Hepatocyte (in vitro differentiated cells): Measurements from ENCODE around the gene PRKACB. TPM values are rescaled to one million over a fixed set of nuclear protein-coding genes. Genes with fewer than 3 reads are reported as not detected.

ENCODE experiments used
- DNase-seq: peaks from one replicate; pipeline ENCODE4 v3.0.0-alpha.2; 2016; ENCODE audit warnings: low spot score
- H2AFZ ChIP-seq: fragments of 200-600 bp; sonication (generic); 2 replicates; pipeline ENCODE4 v1.6.0; 2016; ENCODE audit warnings: antibody characterized with exemption, mild to moderate bottlenecking
- H3K27ac ChIP-seq: fragments of 200-600 bp; sonication (generic); 2 replicates; pipeline ENCODE4 v1.5.1; 2016; ENCODE audit warnings: mild to moderate bottlenecking
- H3K27me3 ChIP-seq: fragments of 200-600 bp; sonication (generic); 2 replicates; pipeline ENCODE4 v1.6.1; 2016
- H3K36me3 ChIP-seq: fragments of 200-600 bp; sonication (generic); replicated peaks from 2 replicates; pipeline ENCODE4 v1.5.1; 2016; ENCODE audit warnings: low read depth; ENCODE audit not compliant: insufficient read depth
- H3K4me1 ChIP-seq: fragments of 200-600 bp; sonication (generic); 2 replicates; pipeline ENCODE4 v1.5.1; 2016; ENCODE audit warnings: mild to moderate bottlenecking, moderate library complexity; ENCODE audit not compliant: insufficient read depth
- H3K4me2 ChIP-seq: fragments of 200-600 bp; sonication (generic); 2 replicates; pipeline ENCODE4 v1.6.0; 2016
- H3K4me3 ChIP-seq: fragments of 200-600 bp; sonication (generic); 2 replicates; pipeline ENCODE4 v1.5.1; 2016; ENCODE audit warnings: mild to moderate bottlenecking
- H3K79me2 ChIP-seq: fragments of 200-600 bp; sonication (generic); 2 replicates; pipeline ENCODE4 v1.6.0; 2017; ENCODE audit warnings: mild to moderate bottlenecking
- H3K9me2 ChIP-seq: fragments of 200-600 bp; sonication (generic); replicated peaks from 2 replicates; pipeline ENCODE4 v1.6.0; 2017; ENCODE audit warnings: mild to moderate bottlenecking; ENCODE audit not compliant: insufficient read depth
- H3K9me3 ChIP-seq: fragments of 200-600 bp; sonication (generic); 2 replicates; pipeline ENCODE4 v1.5.1; 2016; ENCODE audit warnings: low read depth, mild to moderate bottlenecking
- H4K20me1 ChIP-seq: fragments of 200-600 bp; sonication (generic); 2 replicates; pipeline ENCODE4 v1.6.0; 2016; ENCODE audit warnings: mild to moderate bottlenecking; ENCODE audit not compliant: insufficient read depth, poor library complexity, severe bottlenecking
- CTCF ChIP-seq: fragments of 200-600 bp; sonication (generic); IDR thresholded peaks from 2 replicates; pipeline ENCODE4 v1.5.1; 2016; ENCODE audit warnings: antibody characterized with exemption, mild to moderate bottlenecking; ENCODE audit not compliant: poor library complexity
- EZH2 ChIP-seq: fragments of 200-600 bp; sonication (generic); IDR thresholded peaks from 2 replicates; pipeline ENCODE4 v1.6.1; 2016; ENCODE audit warnings: antibody characterized with exemption, mild to moderate bottlenecking, borderline replicate concordance
- EZH2phosphoT487 ChIP-seq: fragments of 200-600 bp; sonication (generic); IDR thresholded peaks from one replicate; pipeline ENCODE4 v1.6.1; 2018; ENCODE audit warnings: antibody characterized with exemption, mild to moderate bottlenecking, low read depth, moderate library complexity; ENCODE audit not compliant: unreplicated experiment, severe bottlenecking
- WGBS: methylation state at CpG from one replicate; pipeline ENCODE4 v1.1.6; 2016; ENCODE audit warnings: low lambda C conversion rate; ENCODE audit errors: missing lambda C conversion rate; 5-methylcytosine and 5-hydroxymethylcytosine counted together
- polyA plus RNA-seq: library from polyadenylated mRNA; unstranded; fragments of >200 nt; fragmentation: Nextera tagmentation; extraction: Ambion mirVana; gene quantifications from 2 replicates; pipeline ENCODE4 v1.2.1, GENCODE V29; 2016
- total RNA-seq: library from RNA; depleted of rRNA; stranded (reverse); fragments of >200 nt; gene quantifications from 2 replicates; pipeline ENCODE4 v1.2.3, GENCODE V29; 2014

PRKACB gene
- total and polyA plus RNA-seq, 2 experiments from 2014 or later = 14.0 to 29.5 TPM

- no peaks in the 10 kb centered on the region for H4K20me1 ChIP-seq
Measured at GRCh38 chr1:84170171-84170570, 26.1 kb downstream of the PRKACB start.

GRCh38 chr1:84171481-84171880, 27.4 kb downstream of the PRKACB start:
- Histone ChIP-seq H3K4me3 (no peak overlapping the region), H3K36me3 (no peaks in the 10 kb centered on the region), H3K27ac (no peak overlapping the region), H3K9me3 (no peaks in the 10 kb centered on the region), H2AFZ (no peak overlapping the region), H3K9me2 (no peaks in the 10 kb centered on the region), H3K79me2 (no peaks in the 10 kb centered on the region), H3K27me3 (no peaks in the 10 kb centered on the region), H3K4me2 (no peak overlapping the region), H4K20me1 (no peaks in the 10 kb centered on the region), H3K4me1 (no peaks in the 10 kb centered on the region)
- no peak for TF ChIP-seq EZH2
- WGBS = 89% methylated on average over 2 of the region's 2 CpGs
- DNase-seq = no peak

More at GRCh38 chr1:84170171-84170570, 26.1 kb downstream of the PRKACB start:
- H3K9me2 ChIP-seq = no peaks in the 10 kb centered on the region
- TF ChIP-seq EZH2phosphoT487 (no peak), EZH2 (no peak), CTCF (no peak)
- no peaks in the 10 kb centered on the region for H3K9me3 ChIP-seq
- H3K4me3 ChIP-seq = no peak overlapping the region
- H3K27ac ChIP-seq = no peak overlapping the region
- H3K36me3 ChIP-seq = no peaks in the 10 kb centered on the region
- H3K27me3 ChIP-seq = no peaks in the 10 kb centered on the region
- DNase-seq = no peak
- no peak overlapping the region for H3K4me2 ChIP-seq
- no peaks in the 10 kb centered on the region for H3K79me2 ChIP-seq
- H2AFZ ChIP-seq = no peak overlapping the region
- H3K4me1 ChIP-seq = no peaks in the 10 kb centered on the region
- 61% methylated on average over 1 of the region's 1 CpG for WGBS

- Histone ChIP-seq H3K36me3 (no peaks in the 10 kb centered on the region), H3K4me1 (no peaks in the 10 kb centered on the region), H2AFZ (no peak overlapping the region), H3K4me2 (peak overlapping the region; percentile 29), H3K9me2 (no peaks in the 10 kb centered on the region), H4K20me1 (no peaks in the 10 kb centered on the region), H3K27ac (peak overlapping the region; percentile 52), H3K4me3 (no peak overlapping the region), H3K27me3 (no peaks in the 10 kb centered on the region), H3K9me3 (no peaks in the 10 kb centered on the region), H3K79me2 (no peaks in the 10 kb centered on the region)
- peak; percentile 22 for DNase-seq
- WGBS = 64% methylated on average over 4 of the region's 4 CpGs
- TF ChIP-seq EZH2 = no peak
- no peak for TF ChIP-seq CTCF
- TF ChIP-seq EZH2phosphoT487 = no peak
Measured at GRCh38 chr1:84174051-84174556, 30.0 kb downstream of the PRKACB start.

GRCh38 chr1:84181350-84182005, 37.4 kb downstream of the PRKACB start:
- Histone ChIP-seq H3K27ac (no peak overlapping the region), H3K4me2 (no peak overlapping the region), H4K20me1 (no peaks in the 10 kb centered on the region), H3K27me3 (no peaks in the 10 kb centered on the region), H3K36me3 (no peaks in the 10 kb centered on the region), H3K9me2 (no peaks in the 10 kb centered on the region), H3K79me2 (no peaks in the 10 kb centered on the region), H3K4me1 (no peaks in the 10 kb centered on the region), H3K4me3 (no peak overlapping the region), H3K9me3 (no peaks in the 10 kb centered on the region), H2AFZ (no peak overlapping the region)
- no peak for TF ChIP-seq CTCF
- no peak for TF ChIP-seq EZH2
- TF ChIP-seq EZH2phosphoT487 = no peak
- no peak for DNase-seq
